MM.1S (cell line): ENCODE results near the gene CDKN2B-AS1.

Experiments used
- EZH2 ChIP-seq: fragments of 300-600 bp; sonication (generic); optimal IDR thresholded peaks from 2 replicates; pipeline ENCODE3; 2017; ENCODE audit warnings: low read depth, mild to moderate bottlenecking, antibody characterized with exemption, low read length, mixed read lengths
- EZH2phosphoT487 ChIP-seq: fragments of 300-600 bp; sonication (generic); IDR thresholded peaks from 2 replicates; pipeline ENCODE4 v1.6.1; 2018; ENCODE audit warnings: antibody characterized with exemption, low read length
- TF ChIP-seq, protein P1 (sequence below): fragments of 300-600 bp; sonication (generic); IDR thresholded peaks from 2 replicates; pipeline ENCODE4 v1.5.1; 2016; ENCODE audit warnings: antibody characterized with exemption, low read length, mixed read lengths

DNA sequence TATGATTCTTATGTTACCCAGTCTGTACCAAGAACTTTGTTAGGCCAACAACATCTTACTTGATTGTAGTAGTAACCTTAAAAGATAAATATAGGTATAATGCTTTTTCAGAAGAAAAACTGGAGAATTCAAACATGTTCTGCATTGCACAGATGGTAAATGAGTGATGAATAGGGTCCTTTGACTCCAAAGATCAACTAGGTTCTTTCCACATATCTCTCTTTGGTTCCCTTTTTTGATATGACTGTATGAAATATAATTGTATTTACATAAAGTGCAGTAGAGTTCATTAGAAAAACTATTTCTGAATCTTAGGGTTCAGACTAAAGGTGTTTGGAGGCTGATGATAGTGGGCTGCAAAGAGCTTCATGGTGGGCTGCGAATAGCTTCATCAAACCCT, 165.0 kb downstream of the CDKN2B-AS1 start:
- TF ChIP-seq, protein P1, sequence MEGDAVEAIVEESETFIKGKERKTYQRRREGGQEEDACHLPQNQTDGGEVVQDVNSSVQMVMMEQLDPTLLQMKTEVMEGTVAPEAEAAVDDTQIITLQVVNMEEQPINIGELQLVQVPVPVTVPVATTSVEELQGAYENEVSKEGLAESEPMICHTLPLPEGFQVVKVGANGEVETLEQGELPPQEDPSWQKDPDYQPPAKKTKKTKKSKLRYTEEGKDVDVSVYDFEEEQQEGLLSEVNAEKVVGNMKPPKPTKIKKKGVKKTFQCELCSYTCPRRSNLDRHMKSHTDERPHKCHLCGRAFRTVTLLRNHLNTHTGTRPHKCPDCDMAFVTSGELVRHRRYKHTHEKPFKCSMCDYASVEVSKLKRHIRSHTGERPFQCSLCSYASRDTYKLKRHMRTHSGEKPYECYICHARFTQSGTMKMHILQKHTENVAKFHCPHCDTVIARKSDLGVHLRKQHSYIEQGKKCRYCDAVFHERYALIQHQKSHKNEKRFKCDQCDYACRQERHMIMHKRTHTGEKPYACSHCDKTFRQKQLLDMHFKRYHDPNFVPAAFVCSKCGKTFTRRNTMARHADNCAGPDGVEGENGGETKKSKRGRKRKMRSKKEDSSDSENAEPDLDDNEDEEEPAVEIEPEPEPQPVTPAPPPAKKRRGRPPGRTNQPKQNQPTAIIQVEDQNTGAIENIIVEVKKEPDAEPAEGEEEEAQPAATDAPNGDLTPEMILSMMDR = no peak
- no peak for TF ChIP-seq EZH2
- TF ChIP-seq EZH2phosphoT487 = no peak
